Karpas-422 (cell line): Measurements from ENCODE around the gene KMT2C. TPM values are rescaled to one million over a fixed set of nuclear protein-coding genes. Genes with fewer than 3 reads are reported as not detected.
"Not testable (repeated sequence)": the region's sequence is repeated elsewhere in the genome, so short reads cannot be mapped to it uniquely, and the experiment has no call there.

ENCODE experiments used
- DNase-seq: peaks from one replicate; pipeline ENCODE4 v3.0.0-alpha.2; 2015
- H2AFZ ChIP-seq: fragments of 200-600 bp; sonication (generic); 2 replicates; pipeline ENCODE4 v1.6.1; 2014; ENCODE audit warnings: antibody characterized with exemption, low read length, mixed read lengths
- H3K27ac ChIP-seq: fragments of 200-600 bp; sonication (generic); 2 replicates; pipeline ENCODE4 v1.5.1; 2014; ENCODE audit warnings: mild to moderate bottlenecking, low read length, moderate library complexity
- H3K27me3 ChIP-seq: fragments of 200-600 bp; sonication (generic); 2 replicates; pipeline ENCODE4 v1.6.1; 2014; ENCODE audit warnings: low read length, mixed read lengths
- H3K36me3 ChIP-seq: fragments of 200-600 bp; sonication (generic); 2 replicates; pipeline ENCODE4 v1.6.1; 2014; ENCODE audit warnings: low read length, mixed read lengths; ENCODE audit not compliant: insufficient read depth
- H3K4me1 ChIP-seq: fragments of 200-600 bp; sonication (generic); 2 replicates; pipeline ENCODE4 v1.6.1; 2014; ENCODE audit warnings: mild to moderate bottlenecking, low read length, mixed read lengths
- H3K4me2 ChIP-seq: fragments of 200-600 bp; sonication (generic); 2 replicates; pipeline ENCODE4 v1.6.1; 2014; ENCODE audit warnings: low read length, low read depth, mild to moderate bottlenecking; ENCODE audit not compliant: poor library complexity, severe bottlenecking
- H3K4me3 ChIP-seq: fragments of 200-600 bp; sonication (generic); 2 replicates; pipeline ENCODE4 v1.5.1; 2014; ENCODE audit warnings: mild to moderate bottlenecking, antibody characterized with exemption, low read length, mixed read lengths
- H3K79me2 ChIP-seq: fragments of 200-600 bp; sonication (generic); 2 replicates; pipeline ENCODE4 v1.6.1; 2014; ENCODE audit warnings: mild to moderate bottlenecking, low read length, mixed read lengths
- H3K9ac ChIP-seq: fragments of 200-600 bp; sonication (generic); 2 replicates; pipeline ENCODE4 v1.6.0; 2014; ENCODE audit warnings: low read length
- H3K9me2 ChIP-seq: fragments of 200-600 bp; sonication (generic), shearing (Covaris generic); replicated peaks from 2 replicates; pipeline ENCODE4 v1.6.0; 2014; ENCODE audit warnings: mild to moderate bottlenecking, low read length, moderate library complexity; ENCODE audit not compliant: insufficient read depth
- H3K9me3 ChIP-seq: fragments of 300-700, 200-600 bp; sonication (generic); 2 replicates; pipeline ENCODE4 v1.6.1; 2014; ENCODE audit warnings: low read length, mixed read lengths
- H4K20me1 ChIP-seq: fragments of 200-600 bp; sonication (generic); 2 replicates; pipeline ENCODE4 v1.6.1; 2014; ENCODE audit warnings: mild to moderate bottlenecking, antibody characterized with exemption, low read length, low read depth; ENCODE audit not compliant: insufficient read depth
- total RNA-seq: library from RNA; depleted of rRNA; stranded (reverse); fragments of >200 nt; shearing (Covaris generic); gene quantifications from 2 replicates; pipeline ENCODE4 v1.2.3, GENCODE V29; 2014; ENCODE audit warnings: low replicate concordance

KMT2C gene
- total RNA-seq, 1 experiment from 2014 or later: 70.7 TPM

GRCh38 chr7:152286219-152286618 lies 149.6 kb downstream of the KMT2C start:
- not testable (repeated sequence) for H3K36me3 ChIP-seq, H3K4me3 ChIP-seq, DNase-seq, H3K4me2 ChIP-seq, H3K4me1 ChIP-seq, H3K9me2 ChIP-seq, H2AFZ ChIP-seq, H3K27me3 ChIP-seq, H4K20me1 ChIP-seq, H3K27ac ChIP-seq, H3K9me3 ChIP-seq, H3K9ac ChIP-seq
- peaks cover 39% of the 10 kb centered on the region for H3K79me2 ChIP-seq

- H4K20me1 ChIP-seq, H3K9ac ChIP-seq, H3K36me3 ChIP-seq, H3K4me1 ChIP-seq, H3K27me3 ChIP-seq, H3K4me3 ChIP-seq, H2AFZ ChIP-seq, H3K9me2 ChIP-seq, H3K4me2 ChIP-seq, DNase-seq, H3K27ac ChIP-seq, H3K9me3 ChIP-seq: not testable (repeated sequence)
- H3K79me2 ChIP-seq: peaks cover 43% of the 10 kb centered on the region
Observed at GRCh38 chr7:152284998-152285397, 150.8 kb downstream of the KMT2C start.

GRCh38 chr7:152277687-152278086 lies 158.1 kb downstream of the KMT2C start:
- not testable (repeated sequence) for H3K4me3 ChIP-seq, H3K9me3 ChIP-seq, H3K36me3 ChIP-seq, H4K20me1 ChIP-seq, H3K9me2 ChIP-seq, H3K27ac ChIP-seq, H2AFZ ChIP-seq, DNase-seq, H3K9ac ChIP-seq, H3K4me1 ChIP-seq, H3K27me3 ChIP-seq, H3K4me2 ChIP-seq
- peaks cover 36% of the 10 kb centered on the region for H3K79me2 ChIP-seq

- H3K4me1 ChIP-seq, H2AFZ ChIP-seq, H4K20me1 ChIP-seq, H3K36me3 ChIP-seq, H3K9me3 ChIP-seq, DNase-seq, H3K27me3 ChIP-seq, H3K9me2 ChIP-seq, H3K4me3 ChIP-seq, H3K27ac ChIP-seq, H3K4me2 ChIP-seq, H3K9ac ChIP-seq: not testable (repeated sequence)
- peaks cover 22% of the 10 kb centered on the region; the same call in 1 of the 2 replicates for H3K79me2 ChIP-seq
Observed at GRCh38 chr7:152270427-152270826, 165.4 kb downstream of the KMT2C start.

GRCh38 chr7:152266859-152267258 lies 168.9 kb downstream of the KMT2C start:
- H3K4me2 ChIP-seq, H3K27ac ChIP-seq, H3K9me3 ChIP-seq, H4K20me1 ChIP-seq, H3K9ac ChIP-seq, H3K9me2 ChIP-seq, DNase-seq, H2AFZ ChIP-seq, H3K4me1 ChIP-seq, H3K79me2 ChIP-seq, H3K27me3 ChIP-seq, H3K4me3 ChIP-seq, H3K36me3 ChIP-seq: not testable (repeated sequence)

- H3K9me3 ChIP-seq, H3K9me2 ChIP-seq, H3K4me2 ChIP-seq, H2AFZ ChIP-seq, H3K36me3 ChIP-seq, H3K27ac ChIP-seq, H3K9ac ChIP-seq, H3K27me3 ChIP-seq, H4K20me1 ChIP-seq, DNase-seq, H3K4me1 ChIP-seq, H3K4me3 ChIP-seq: not testable (repeated sequence)
- peaks cover 16% of the 10 kb centered on the region for H3K79me2 ChIP-seq
Observed at GRCh38 chr7:152264915-152265314, 170.9 kb downstream of the KMT2C start.

- H4K20me1 ChIP-seq: not testable (repeated sequence)
Observed at GRCh38 chr7:152262146-152262545, 173.7 kb downstream of the KMT2C start.

GRCh38 chr7:152259645-152260044 lies 176.2 kb downstream of the KMT2C start:
- not testable (repeated sequence) for H3K9me2 ChIP-seq, H3K4me1 ChIP-seq, H3K4me3 ChIP-seq, H4K20me1 ChIP-seq, H3K4me2 ChIP-seq, H2AFZ ChIP-seq, H3K36me3 ChIP-seq, H3K27ac ChIP-seq, H3K27me3 ChIP-seq, H3K9me3 ChIP-seq, DNase-seq, H3K9ac ChIP-seq
- peaks cover 58% of the 10 kb centered on the region for H3K79me2 ChIP-seq

More at GRCh38 chr7:152262146-152262545, 173.7 kb downstream of the KMT2C start:
- H3K27ac ChIP-seq, H3K9ac ChIP-seq, H3K4me2 ChIP-seq, H3K9me3 ChIP-seq, H3K27me3 ChIP-seq, H3K4me3 ChIP-seq, DNase-seq, H3K4me1 ChIP-seq, H3K36me3 ChIP-seq, H3K9me2 ChIP-seq, H2AFZ ChIP-seq: not testable (repeated sequence)
- peaks cover 36% of the 10 kb centered on the region for H3K79me2 ChIP-seq

- DNase-seq, H3K27me3 ChIP-seq, H4K20me1 ChIP-seq, H3K4me1 ChIP-seq, H3K9ac ChIP-seq, H3K9me3 ChIP-seq, H3K4me3 ChIP-seq, H3K9me2 ChIP-seq, H2AFZ ChIP-seq, H3K4me2 ChIP-seq, H3K27ac ChIP-seq: not testable (repeated sequence)
- H3K36me3 ChIP-seq: peaks cover 28% of the 10 kb centered on the region
- peaks cover 21% of the 10 kb centered on the region for H3K79me2 ChIP-seq
Observed at GRCh38 chr7:152247851-152248250, 188.0 kb downstream of the KMT2C start.
